GM12892 (cell line): ENCODE data around the gene SLC7A8.

Experiments used
- POLR2A ChIP-seq: IDR thresholded peaks from 2 replicates; pipeline ENCODE4 v1.6.1; 2011; ENCODE audit warnings: low read depth, low read length, control low read depth
- POLR2AphosphoS5 ChIP-seq: IDR thresholded peaks from 2 replicates; pipeline ENCODE4 v1.6.1; 2011; ENCODE audit warnings: low read depth, low read length, control low read depth
- TAF1 ChIP-seq: IDR thresholded peaks from 2 replicates; pipeline ENCODE4 v1.6.1; 2011; ENCODE audit warnings: low read depth, mild to moderate bottlenecking, control low read depth, low read length, borderline replicate concordance

DNA sequence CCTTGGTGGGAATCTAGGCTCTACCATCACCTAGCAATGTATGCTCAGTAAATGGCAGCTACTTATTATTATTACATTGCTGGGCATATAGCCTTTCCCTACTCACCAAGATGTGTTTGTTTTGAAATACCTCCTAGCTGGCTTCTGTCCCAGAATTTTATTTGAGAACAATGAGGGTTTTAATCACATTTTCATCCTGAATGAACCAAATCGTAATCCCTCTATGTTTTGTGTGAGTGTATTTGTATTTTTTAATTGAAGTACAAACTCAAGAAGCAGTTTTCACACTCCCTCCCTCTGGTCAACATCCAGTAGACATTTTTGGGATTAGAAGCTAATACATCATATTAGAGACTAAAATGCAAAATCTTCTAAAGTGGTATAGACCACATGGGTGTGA, 7.6 kb downstream of the SLC7A8 start:
- TF ChIP-seq POLR2A (no peak), POLR2AphosphoS5 (no peak), TAF1 (no peak)
